Liver (tissue), 3 donors: ENCODE results near the gene GAGE10.
"Not testable (repeated sequence)": the region's sequence is repeated elsewhere in the genome, so short reads cannot be mapped to it uniquely, and the experiment has no call there.

Experiments used
- NR2F2 ChIP-seq: IDR thresholded peaks from 2 replicates; pipeline ENCODE4 v1.6.1; 2016; ENCODE audit warnings: antibody characterized with exemption
- SP1 ChIP-seq: IDR thresholded peaks from 2 replicates; pipeline ENCODE4 v1.6.1; 2018; ENCODE audit warnings: antibody characterized with exemption, mild to moderate bottlenecking
- YY1 ChIP-seq: IDR thresholded peaks from 2 replicates; pipeline ENCODE4 v1.6.1; 2016; ENCODE audit warnings: antibody characterized with exemption, mild to moderate bottlenecking
- TF ChIP-seq, protein P1 (sequence below): fragments of 150-350 bp; IDR thresholded peaks from 2 replicates; pipeline ENCODE4 v1.5.1; 2017; ENCODE audit warnings: improper control_type of control experiment, low read depth, low read length; ENCODE audit not compliant: missing input control
- TF ChIP-seq, protein P2 (sequence below): IDR thresholded peaks from 2 replicates; pipeline ENCODE4 v1.6.1; 2016; ENCODE audit warnings: antibody characterized with exemption
- TF ChIP-seq, protein P3 (sequence below): IDR thresholded peaks from 2 replicates; pipeline ENCODE4 v1.6.1; 2016; ENCODE audit warnings: antibody characterized with exemption, mild to moderate bottlenecking
- TF ChIP-seq, protein P4 (sequence below): IDR thresholded peaks from 2 replicates; pipeline ENCODE4 v1.6.1; 2016; ENCODE audit warnings: antibody characterized with exemption
- donor health status: healthy.
- donor health status: healthy.

DNA sequence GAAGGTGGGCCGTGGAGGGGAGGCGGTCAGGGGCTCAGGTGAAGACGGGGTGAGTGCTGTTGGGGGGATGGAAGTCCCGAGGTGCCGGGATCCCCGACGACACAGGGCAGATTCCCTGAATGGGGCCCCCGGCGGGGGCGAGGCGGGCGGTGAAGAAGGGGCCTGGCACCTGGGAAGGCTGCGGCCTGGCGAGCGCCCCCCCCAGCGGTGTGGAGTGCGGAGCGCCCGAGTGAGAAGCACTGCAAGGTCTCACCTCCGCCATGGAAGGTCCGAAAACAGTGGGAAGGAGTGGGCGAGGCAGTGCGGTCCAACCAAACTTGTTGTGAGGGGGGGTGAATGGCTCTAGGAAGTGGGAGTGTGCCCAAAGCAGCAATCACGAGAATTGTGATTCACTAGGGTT lies 38.0 kb downstream of the GAGE10 start:
- TF ChIP-seq SP1, NR2F2, YY1: not testable (repeated sequence)
- TF ChIP-seq, protein P1, sequence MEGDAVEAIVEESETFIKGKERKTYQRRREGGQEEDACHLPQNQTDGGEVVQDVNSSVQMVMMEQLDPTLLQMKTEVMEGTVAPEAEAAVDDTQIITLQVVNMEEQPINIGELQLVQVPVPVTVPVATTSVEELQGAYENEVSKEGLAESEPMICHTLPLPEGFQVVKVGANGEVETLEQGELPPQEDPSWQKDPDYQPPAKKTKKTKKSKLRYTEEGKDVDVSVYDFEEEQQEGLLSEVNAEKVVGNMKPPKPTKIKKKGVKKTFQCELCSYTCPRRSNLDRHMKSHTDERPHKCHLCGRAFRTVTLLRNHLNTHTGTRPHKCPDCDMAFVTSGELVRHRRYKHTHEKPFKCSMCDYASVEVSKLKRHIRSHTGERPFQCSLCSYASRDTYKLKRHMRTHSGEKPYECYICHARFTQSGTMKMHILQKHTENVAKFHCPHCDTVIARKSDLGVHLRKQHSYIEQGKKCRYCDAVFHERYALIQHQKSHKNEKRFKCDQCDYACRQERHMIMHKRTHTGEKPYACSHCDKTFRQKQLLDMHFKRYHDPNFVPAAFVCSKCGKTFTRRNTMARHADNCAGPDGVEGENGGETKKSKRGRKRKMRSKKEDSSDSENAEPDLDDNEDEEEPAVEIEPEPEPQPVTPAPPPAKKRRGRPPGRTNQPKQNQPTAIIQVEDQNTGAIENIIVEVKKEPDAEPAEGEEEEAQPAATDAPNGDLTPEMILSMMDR: not testable (repeated sequence)
- TF ChIP-seq, protein P2, sequence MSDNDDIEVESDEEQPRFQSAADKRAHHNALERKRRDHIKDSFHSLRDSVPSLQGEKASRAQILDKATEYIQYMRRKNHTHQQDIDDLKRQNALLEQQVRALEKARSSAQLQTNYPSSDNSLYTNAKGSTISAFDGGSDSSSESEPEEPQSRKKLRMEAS: not testable (repeated sequence)
- TF ChIP-seq, protein P3, sequence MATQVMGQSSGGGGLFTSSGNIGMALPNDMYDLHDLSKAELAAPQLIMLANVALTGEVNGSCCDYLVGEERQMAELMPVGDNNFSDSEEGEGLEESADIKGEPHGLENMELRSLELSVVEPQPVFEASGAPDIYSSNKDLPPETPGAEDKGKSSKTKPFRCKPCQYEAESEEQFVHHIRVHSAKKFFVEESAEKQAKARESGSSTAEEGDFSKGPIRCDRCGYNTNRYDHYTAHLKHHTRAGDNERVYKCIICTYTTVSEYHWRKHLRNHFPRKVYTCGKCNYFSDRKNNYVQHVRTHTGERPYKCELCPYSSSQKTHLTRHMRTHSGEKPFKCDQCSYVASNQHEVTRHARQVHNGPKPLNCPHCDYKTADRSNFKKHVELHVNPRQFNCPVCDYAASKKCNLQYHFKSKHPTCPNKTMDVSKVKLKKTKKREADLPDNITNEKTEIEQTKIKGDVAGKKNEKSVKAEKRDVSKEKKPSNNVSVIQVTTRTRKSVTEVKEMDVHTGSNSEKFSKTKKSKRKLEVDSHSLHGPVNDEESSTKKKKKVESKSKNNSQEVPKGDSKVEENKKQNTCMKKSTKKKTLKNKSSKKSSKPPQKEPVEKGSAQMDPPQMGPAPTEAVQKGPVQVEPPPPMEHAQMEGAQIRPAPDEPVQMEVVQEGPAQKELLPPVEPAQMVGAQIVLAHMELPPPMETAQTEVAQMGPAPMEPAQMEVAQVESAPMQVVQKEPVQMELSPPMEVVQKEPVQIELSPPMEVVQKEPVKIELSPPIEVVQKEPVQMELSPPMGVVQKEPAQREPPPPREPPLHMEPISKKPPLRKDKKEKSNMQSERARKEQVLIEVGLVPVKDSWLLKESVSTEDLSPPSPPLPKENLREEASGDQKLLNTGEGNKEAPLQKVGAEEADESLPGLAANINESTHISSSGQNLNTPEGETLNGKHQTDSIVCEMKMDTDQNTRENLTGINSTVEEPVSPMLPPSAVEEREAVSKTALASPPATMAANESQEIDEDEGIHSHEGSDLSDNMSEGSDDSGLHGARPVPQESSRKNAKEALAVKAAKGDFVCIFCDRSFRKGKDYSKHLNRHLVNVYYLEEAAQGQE: not testable (repeated sequence)
- TF ChIP-seq, protein P4, sequence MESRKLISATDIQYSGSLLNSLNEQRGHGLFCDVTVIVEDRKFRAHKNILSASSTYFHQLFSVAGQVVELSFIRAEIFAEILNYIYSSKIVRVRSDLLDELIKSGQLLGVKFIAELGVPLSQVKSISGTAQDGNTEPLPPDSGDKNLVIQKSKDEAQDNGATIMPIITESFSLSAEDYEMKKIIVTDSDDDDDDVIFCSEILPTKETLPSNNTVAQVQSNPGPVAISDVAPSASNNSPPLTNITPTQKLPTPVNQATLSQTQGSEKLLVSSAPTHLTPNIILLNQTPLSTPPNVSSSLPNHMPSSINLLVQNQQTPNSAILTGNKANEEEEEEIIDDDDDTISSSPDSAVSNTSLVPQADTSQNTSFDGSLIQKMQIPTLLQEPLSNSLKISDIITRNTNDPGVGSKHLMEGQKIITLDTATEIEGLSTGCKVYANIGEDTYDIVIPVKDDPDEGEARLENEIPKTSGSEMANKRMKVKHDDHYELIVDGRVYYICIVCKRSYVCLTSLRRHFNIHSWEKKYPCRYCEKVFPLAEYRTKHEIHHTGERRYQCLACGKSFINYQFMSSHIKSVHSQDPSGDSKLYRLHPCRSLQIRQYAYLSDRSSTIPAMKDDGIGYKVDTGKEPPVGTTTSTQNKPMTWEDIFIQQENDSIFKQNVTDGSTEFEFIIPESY: not testable (repeated sequence)
